Spleen (tissue), 7 donors: Measurements from ENCODE around the gene KDM4E.

ENCODE experiments used
- CTCF ChIP-seq, 11 experiments: fragments of 200-600 bp in 7 of 11; fragments of 450-650 bp in 4 of 11; sonication (generic) in 4 of 11; IDR thresholded peaks in 8 of 11; conservative IDR thresholded peaks in 3 of 11; 1 replicate in 7 of 11; 2 replicates in 4 of 11; pipeline versions ENCODE4 v1.4.0 to v1.8.0; 2016 to 2021; ENCODE audit warnings: antibody characterized with exemption in 11 of 11, inconsistent platforms in 4 of 11, mild to moderate bottlenecking in 1 of 11
- POLR2A ChIP-seq, 3 donors: fragments of 450-650 bp; IDR thresholded peaks; one replicate each; pipeline ENCODE4 v1.5.1; 2017; ENCODE audit warnings: antibody characterized with exemption in 3 of 3, mild to moderate bottlenecking in 1 of 3
- POLR2AphosphoS5 ChIP-seq, 3 donors: sonication (generic); formaldehyde crosslinking; IDR thresholded peaks; one replicate each; pipeline ENCODE4 v1.5.1; 2017; ENCODE audit warnings: antibody characterized with exemption in 3 of 3
- donor health status: DM: no; HTN: no; CAD: no; lungs with moderate emphysema.
- donor health status: DM: no; HTN: no; CAD: no.
- donor health status: DM: no; HTN: no; CAD: no.

GRCh38 chr11:95065336-95065735 is 40.3 kb downstream of the KDM4E start:
- TF ChIP-seq CTCF (IDR thresholded peaks at IDR 0.05 in 8 of 11, conservative IDR thresholded peaks at IDR 0.05 in 3 of 11), result no peak
- TF ChIP-seq POLR2A (IDR thresholded peaks at IDR 0.05), result no peak
- TF ChIP-seq POLR2AphosphoS5 (IDR thresholded peaks at IDR 0.05), result no peak
